HCT116 (cell line): ENCODE results near the gene CTBP2. TPM values are rescaled to one million over a fixed set of nuclear protein-coding genes. Genes with fewer than 3 reads are reported as not detected.

Source experiments
- ATAC-seq: fragments of 200-7000 bp; cut with Tn5 transposase; 2 replicates; pipeline ENCODE4 v1.9.1; 2020; ENCODE audit warnings: mild to moderate bottlenecking, moderate library complexity
- BruUV-seq: library from RNA; stranded (reverse); fragments of 400-500 nt; replicated peaks from 2 replicates; lab custom pipeline; 2021; lab: Mats Ljungman, UMichigan
- CTCF ChIA-PET: fragments of 300-600 bp; sonication (Branson Sonifier 250); formaldehyde crosslinking; loops from one replicate; lab custom pipeline; 2021; ENCODE audit warnings: antibody characterized with exemption; lab: Charles Lee
- POLR2A ChIA-PET: fragments of 300-600, 350-600 bp; sonication (Branson Sonifier 250); formaldehyde crosslinking; loops from one replicate; lab custom pipeline; 2021; ENCODE audit warnings: antibody characterized with exemption; lab: Charles Lee
- RAD21 ChIA-PET, 2 experiments: fragments of 300-600 bp; sonication (Branson Sonifier 250); formaldehyde crosslinking; loops; one replicate each; lab custom pipeline; 2023; ENCODE audit warnings: low total read pairs in 2 of 2; ENCODE audit not compliant: uncharacterized antibody in 2 of 2, unreplicated experiment in 2 of 2, low non-redundant PET in 1 of 2; lab: Charles Lee
- DNase-seq: peaks from one replicate; pipeline ENCODE4 v3.0.0-alpha.2; 2010; ENCODE audit warnings: low read depth, low spot score
- H2AFZ ChIP-seq: fragments of 200-600 bp; shearing (Covaris generic), sonication (generic); 2 replicates; pipeline ENCODE4 v1.6.1; 2017; ENCODE audit warnings: low read depth, mixed run types, mixed read lengths, antibody characterized with exemption, low read length; ENCODE audit not compliant: poor library complexity, severe bottlenecking
- H3K27ac ChIP-seq: 2 replicates; pipeline ENCODE4 v1.5.1; 2012; ENCODE audit warnings: low read depth, low read length
- H3K27me3 ChIP-seq: fragments of 200-600 bp; sonication (generic); 2 replicates; pipeline ENCODE4 v1.6.1; 2016; ENCODE audit warnings: mixed run types, low read length, mixed read lengths; ENCODE audit not compliant: insufficient read depth
- H3K36me3 ChIP-seq, 2 experiments: fragments of 200-500 bp in 1 of 2; fragments of 200-600 bp in 1 of 2; sonication (Bioruptor generic) in 1 of 2; sonication (generic) in 1 of 2; 2 replicates each; pipeline versions ENCODE4 v1.5.1 to v1.6.1; 2014 to 2016; ENCODE audit warnings: low read length in 2 of 2, inconsistent platforms in 1 of 2, mixed read lengths in 1 of 2, mixed run types in 1 of 2; ENCODE audit not compliant: insufficient read depth in 2 of 2, control insufficient read depth in 1 of 2
- H3K4me1 ChIP-seq, 2 experiments: fragments of 200-600 bp in 1 of 2; sonication (generic) in 1 of 2; 2 replicates each; pipeline versions ENCODE4 v1.5.1 to v1.6.1; 2012 to 2017; ENCODE audit warnings: low read length in 2 of 2, inconsistent platforms in 1 of 2, mild to moderate bottlenecking in 1 of 2, mixed read lengths in 1 of 2, mixed run types in 1 of 2, moderate library complexity in 1 of 2; ENCODE audit not compliant: insufficient read depth in 2 of 2, control insufficient read depth in 1 of 2
- H3K4me2 ChIP-seq: fragments of 200-600 bp; sonication (generic); 2 replicates; pipeline ENCODE4 v1.6.1; 2017; ENCODE audit warnings: mixed run types, low read length, mixed read lengths
- H3K4me3 ChIP-seq, 2 experiments: fragments of 200-600 bp in 1 of 2; sonication (generic) in 1 of 2; replicated peaks in 1 of 2; 2 replicates each; pipeline ENCODE4 v1.5.1; 2011 to 2016; ENCODE audit warnings: low read length in 2 of 2, control low read depth in 1 of 2, low read depth in 1 of 2, mild to moderate bottlenecking in 1 of 2, mixed read lengths in 1 of 2, mixed run types in 1 of 2
- H3K79me2 ChIP-seq: fragments of 200-600 bp; sonication (generic); 2 replicates; pipeline ENCODE4 v1.6.1; 2017; ENCODE audit warnings: mild to moderate bottlenecking, mixed run types, low read length, moderate library complexity, mixed read lengths; ENCODE audit not compliant: insufficient read depth
- H3K9ac ChIP-seq: fragments of 200-600 bp; sonication (generic); 2 replicates; pipeline ENCODE4 v1.6.1; 2016; ENCODE audit warnings: low read length, mixed read lengths
- H3K9me2 ChIP-seq: fragments of 200-600 bp; sonication (generic), shearing (Covaris generic); 2 replicates; pipeline ENCODE4 v1.6.1; 2017; ENCODE audit warnings: mixed run types, mild to moderate bottlenecking, moderate library complexity; ENCODE audit not compliant: insufficient read depth
- H3K9me3 ChIP-seq, 2 experiments: fragments of 200-500 bp in 1 of 2; fragments of 200-600 bp in 1 of 2; sonication (Bioruptor generic) in 1 of 2; sonication (generic) in 1 of 2; 2 replicates each; pipeline ENCODE4 v1.6.1; 2014 to 2017; ENCODE audit warnings: low read length in 2 of 2, mixed read lengths in 2 of 2, inconsistent platforms in 1 of 2, low read depth in 1 of 2, mild to moderate bottlenecking in 1 of 2, mixed run types in 1 of 2, moderate library complexity in 1 of 2; ENCODE audit not compliant: control insufficient read depth in 1 of 2, insufficient read depth in 1 of 2
- H4K20me1 ChIP-seq: fragments of 200-600 bp; sonication (generic), shearing (Covaris generic); 2 replicates; pipeline ENCODE4 v1.6.1; 2017; ENCODE audit warnings: mixed run types, mild to moderate bottlenecking, moderate library complexity; ENCODE audit not compliant: insufficient read depth
- ELF1 ChIP-seq: IDR thresholded peaks from 2 replicates; pipeline ENCODE4 v1.6.1; 2012; ENCODE audit warnings: low read depth, borderline replicate concordance
- POLR2AphosphoS5 ChIP-seq: IDR thresholded peaks from 2 replicates; pipeline ENCODE4 v1.6.1; 2011; ENCODE audit warnings: mild to moderate bottlenecking, low read depth, low read length, moderate library complexity
- SRF ChIP-seq: IDR thresholded peaks from 2 replicates; pipeline ENCODE4 v1.6.1; 2012; ENCODE audit warnings: low read depth
- intact Hi-C: fragments of 100-400 bp; cut with micrococcal nuclease; formaldehyde crosslinking; loops from 2 replicates; pipeline ENCODE4 v1.10.0; 2022
- total RNA-seq: library from RNA; stranded (reverse); gene quantifications from one replicate; pipeline ENCODE4 v1.2.1, GENCODE V29; 2021; ENCODE audit not compliant: unreplicated experiment
- TF ChIP-seq, protein P1 (sequence below): IDR thresholded peaks from 2 replicates; pipeline ENCODE4 v1.6.1; 2012; ENCODE audit warnings: low read depth

Gene CTBP2
- total RNA-seq, 1 experiment from 2014 or later = 144 TPM

DNA sequence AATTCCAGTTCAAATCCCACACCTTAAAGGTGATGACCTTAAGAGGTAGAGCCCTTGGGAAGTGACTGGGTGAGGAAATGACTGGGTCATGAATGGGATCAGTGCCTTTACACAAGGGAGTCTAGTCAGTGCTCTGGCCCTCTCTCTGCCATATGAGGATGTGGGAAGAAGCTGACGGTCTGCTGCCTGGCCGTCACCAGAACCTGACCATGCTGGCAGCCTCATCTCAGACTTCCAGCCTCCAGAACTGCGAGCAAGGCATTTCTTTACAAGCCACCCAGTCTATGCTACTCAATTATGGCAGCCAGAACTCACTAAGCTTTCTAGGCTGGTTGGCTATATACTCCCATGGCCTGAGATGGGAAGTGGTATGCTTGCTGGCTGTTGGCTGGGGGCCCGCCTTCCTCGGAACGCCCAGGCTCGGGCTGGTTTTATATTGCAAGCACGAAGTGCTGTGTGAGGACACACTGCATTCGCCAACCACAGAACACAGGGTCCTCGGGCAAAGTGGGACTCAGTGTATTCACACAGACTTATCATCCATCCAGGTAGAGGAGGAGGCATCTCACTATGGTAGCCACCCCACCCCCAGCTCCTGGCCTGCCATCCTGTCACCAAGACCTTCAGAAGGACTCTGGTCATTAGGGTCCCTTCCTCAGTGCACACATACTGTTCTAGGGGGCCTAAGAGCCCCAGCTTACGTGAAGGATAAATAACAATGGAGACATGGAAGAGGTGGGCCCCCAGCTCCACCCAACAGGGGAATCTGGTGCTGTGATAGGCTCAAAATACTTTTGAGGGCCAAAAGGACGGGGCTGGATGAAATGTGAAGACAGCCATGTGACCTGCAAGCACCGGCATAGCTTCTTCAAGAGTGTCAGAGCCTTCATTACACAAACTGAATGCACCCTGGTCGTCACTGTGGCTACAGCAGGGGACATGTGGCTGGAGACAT is 169.4 kb downstream of the CTBP2 start:
- peaks cover 3% of the 10 kb centered on the region; the same call in 1 of the 2 replicates for H3K79me2 ChIP-seq
- no peak overlapping the region for H3K4me2 ChIP-seq
- no peak for DNase-seq
- no peak for ATAC-seq
- peaks cover 54 to 61% of the 10 kb centered on the region in 2 experiments for H3K36me3 ChIP-seq
- RAD21 ChIA-PET = interaction anchor here in 1 of 2 experiments (0.7 kb wide), 1 partner anchor 12 kb away, joined by 4 read pairs; no protein-coding TSS in a partner anchor
- intact Hi-C loops = loop anchor here (5.0 to 10.0 kb wide), 2 partner anchors 354 to 636 kb away; no protein-coding TSS in a partner anchor
- TF ChIP-seq POLR2AphosphoS5 (peak; percentile 41; the same call in 1 of the 2 replicates), ELF1 (no peak), SRF (no peak)
- TF ChIP-seq, protein P1, sequence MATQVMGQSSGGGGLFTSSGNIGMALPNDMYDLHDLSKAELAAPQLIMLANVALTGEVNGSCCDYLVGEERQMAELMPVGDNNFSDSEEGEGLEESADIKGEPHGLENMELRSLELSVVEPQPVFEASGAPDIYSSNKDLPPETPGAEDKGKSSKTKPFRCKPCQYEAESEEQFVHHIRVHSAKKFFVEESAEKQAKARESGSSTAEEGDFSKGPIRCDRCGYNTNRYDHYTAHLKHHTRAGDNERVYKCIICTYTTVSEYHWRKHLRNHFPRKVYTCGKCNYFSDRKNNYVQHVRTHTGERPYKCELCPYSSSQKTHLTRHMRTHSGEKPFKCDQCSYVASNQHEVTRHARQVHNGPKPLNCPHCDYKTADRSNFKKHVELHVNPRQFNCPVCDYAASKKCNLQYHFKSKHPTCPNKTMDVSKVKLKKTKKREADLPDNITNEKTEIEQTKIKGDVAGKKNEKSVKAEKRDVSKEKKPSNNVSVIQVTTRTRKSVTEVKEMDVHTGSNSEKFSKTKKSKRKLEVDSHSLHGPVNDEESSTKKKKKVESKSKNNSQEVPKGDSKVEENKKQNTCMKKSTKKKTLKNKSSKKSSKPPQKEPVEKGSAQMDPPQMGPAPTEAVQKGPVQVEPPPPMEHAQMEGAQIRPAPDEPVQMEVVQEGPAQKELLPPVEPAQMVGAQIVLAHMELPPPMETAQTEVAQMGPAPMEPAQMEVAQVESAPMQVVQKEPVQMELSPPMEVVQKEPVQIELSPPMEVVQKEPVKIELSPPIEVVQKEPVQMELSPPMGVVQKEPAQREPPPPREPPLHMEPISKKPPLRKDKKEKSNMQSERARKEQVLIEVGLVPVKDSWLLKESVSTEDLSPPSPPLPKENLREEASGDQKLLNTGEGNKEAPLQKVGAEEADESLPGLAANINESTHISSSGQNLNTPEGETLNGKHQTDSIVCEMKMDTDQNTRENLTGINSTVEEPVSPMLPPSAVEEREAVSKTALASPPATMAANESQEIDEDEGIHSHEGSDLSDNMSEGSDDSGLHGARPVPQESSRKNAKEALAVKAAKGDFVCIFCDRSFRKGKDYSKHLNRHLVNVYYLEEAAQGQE = no peak
- H4K20me1 ChIP-seq = peaks cover 10% of the 10 kb centered on the region; the same call in 1 of the 2 replicates
- CTCF ChIA-PET = interaction anchor here (2.4 kb wide), 1 partner anchor 57 kb away, joined by 17 read pairs; no protein-coding TSS in a partner anchor
- no peaks in the 10 kb centered on the region for H3K9me2 ChIP-seq
- H3K27me3 ChIP-seq = no peaks in the 10 kb centered on the region
- no peak overlapping the region for H3K4me3 ChIP-seq
- BruUV-seq = no TSS peak
- POLR2A ChIA-PET = no interaction called here
- H3K4me1 ChIP-seq = no peaks in the 10 kb centered on the region
- H3K9ac ChIP-seq = no peak overlapping the region
- no peak overlapping the region for H3K27ac ChIP-seq
- no peak overlapping the region for H2AFZ ChIP-seq
- no peaks in the 10 kb centered on the region for H3K9me3 ChIP-seq
